H1 (cell line): ENCODE results near the gene DTD1. TPM values are rescaled to one million over a fixed set of nuclear protein-coding genes. Genes with fewer than 3 reads are reported as not detected.

Source experiments
- CTCF ChIA-PET: fragments of 300-600 bp; sonication (Branson Sonifier 250); formaldehyde crosslinking; loops from one replicate; lab custom pipeline; 2021; ENCODE audit not compliant: partially characterized antibody; lab: Charles Lee
- POLR2A ChIA-PET: fragments of 300-600 bp; sonication (Branson Sonifier 250); formaldehyde crosslinking; loops from one replicate; lab custom pipeline; 2021; ENCODE audit warnings: inconsistent platforms; ENCODE audit not compliant: partially characterized antibody; lab: Charles Lee
- DNase-seq, 2 experiments: peaks; one replicate each; pipeline versions ENCODE4 v3.0.0 to v3.0.0-alpha.2; 2010 to 2022; ENCODE audit warnings: low spot score in 2 of 2, low read depth in 1 of 2, mixed read lengths in 1 of 2
- FAIRE-seq: peaks from 2 replicates; lab custom pipeline; 2011; peaks lifted over from hg19 to GRCh38; lab: Jason Lieb, UNC
- H2AFZ ChIP-seq: 2 replicates; pipeline ENCODE4 v1.8.1; 2012; ENCODE audit warnings: low read length, inconsistent platforms
- H2AK5ac ChIP-seq: 2 replicates; pipeline ENCODE4 v1.6.1; 2013; ENCODE audit warnings: low read depth, low read length
- H2BK120ac ChIP-seq: replicated peaks from 2 replicates; pipeline ENCODE3; 2013; ENCODE audit warnings: low read depth, low read length, inconsistent platforms
- H2BK12ac ChIP-seq: 2 replicates; pipeline ENCODE4 v1.6.1; 2013; ENCODE audit warnings: low read depth, low read length
- H2BK15ac ChIP-seq: 2 replicates; pipeline ENCODE4 v1.6.1; 2013; ENCODE audit warnings: low read length
- H2BK20ac ChIP-seq: 2 replicates; pipeline ENCODE4 v1.6.1; 2013; ENCODE audit warnings: low read length
- H2BK5ac ChIP-seq: 2 replicates; pipeline ENCODE4 v1.6.1; 2013; ENCODE audit warnings: low read depth, low read length
- H3K14ac ChIP-seq: 2 replicates; pipeline ENCODE4 v1.6.1; 2013; ENCODE audit warnings: inconsistent platforms; ENCODE audit not compliant: insufficient read length
- H3K18ac ChIP-seq: 2 replicates; pipeline ENCODE4 v1.6.1; 2013; ENCODE audit warnings: low read length; ENCODE audit errors: extremely low read depth
- H3K23ac ChIP-seq: 2 replicates; pipeline ENCODE4 v1.6.1; 2013; ENCODE audit warnings: inconsistent platforms; ENCODE audit not compliant: insufficient read length
- H3K23me2 ChIP-seq: 2 replicates; pipeline ENCODE4 v1.6.1; 2013; ENCODE audit warnings: low read depth, low read length
- H3K27ac ChIP-seq: 2 replicates; pipeline ENCODE4 v1.6.1; 2011; ENCODE audit warnings: low read depth, low read length, inconsistent platforms
- H3K27me3 ChIP-seq, 4 experiments: replicated peaks in 1 of 4; 1 replicate in 1 of 4; 2 replicates in 3 of 4; pipeline versions ENCODE4 v1.6.1 to v1.8.1; 2011 to 2013; ENCODE audit warnings: low read length in 3 of 4, mild to moderate bottlenecking in 3 of 4, inconsistent platforms in 2 of 4, mixed read lengths in 2 of 4, moderate library complexity in 1 of 4; ENCODE audit not compliant: control insufficient read depth in 3 of 4, insufficient read depth in 3 of 4; ENCODE audit errors: extremely low read depth in 1 of 4
- H3K36me3 ChIP-seq, 4 experiments: 2 replicates each; pipeline versions ENCODE4 v1.6.1 to v1.8.1; 2011 to 2013; ENCODE audit warnings: mild to moderate bottlenecking in 4 of 4, low read length in 3 of 4, moderate library complexity in 2 of 4, control low read depth in 1 of 4, inconsistent platforms in 1 of 4; ENCODE audit not compliant: insufficient read depth in 4 of 4, control insufficient read depth in 2 of 4
- H3K4ac ChIP-seq: replicated peaks from 2 replicates; pipeline ENCODE3; 2013; ENCODE audit warnings: low read length, low read depth, mixed read lengths, inconsistent platforms; ENCODE audit not compliant: insufficient read length
- H3K4me1 ChIP-seq, 4 experiments: replicated peaks in 1 of 4; 1 replicate in 1 of 4; 2 replicates in 3 of 4; pipeline versions ENCODE4 v1.6.1 to v1.8.1; 2011 to 2013; ENCODE audit warnings: low read length in 3 of 4, inconsistent platforms in 2 of 4, mixed read lengths in 1 of 4; ENCODE audit not compliant: insufficient read depth in 4 of 4, control insufficient read depth in 3 of 4
- H3K4me2 ChIP-seq, 2 experiments: 2 replicates each; pipeline versions ENCODE4 v1.6.1 to v1.8.1; 2011 to 2013; ENCODE audit warnings: low read depth in 2 of 2, low read length in 2 of 2, control low read depth in 1 of 2, inconsistent platforms in 1 of 2, mild to moderate bottlenecking in 1 of 2; ENCODE audit not compliant: insufficient read depth in 1 of 2
- H3K4me3 ChIP-seq, 4 experiments: fragments of 200-600, 300-600 bp in 1 of 4; sonication (generic), shearing (Covaris generic), sonication (Bioruptor Twin) in 1 of 4; 2 replicates each; pipeline versions ENCODE4 v1.5.1 to v1.8.1; 2011 to 2016; ENCODE audit warnings: low read length in 4 of 4, low read depth in 3 of 4, control low read depth in 2 of 4, inconsistent platforms in 2 of 4, mild to moderate bottlenecking in 2 of 4, mixed read lengths in 1 of 4, moderate library complexity in 1 of 4; ENCODE audit not compliant: insufficient read depth in 2 of 4; ENCODE audit errors: extremely low read depth in 1 of 4
- H3K56ac ChIP-seq: replicated peaks from 2 replicates; pipeline ENCODE3; 2013; ENCODE audit warnings: low read depth, mild to moderate bottlenecking, mixed read lengths, low read length, inconsistent platforms; ENCODE audit not compliant: insufficient read length
- H3K79me1 ChIP-seq: 2 replicates; pipeline ENCODE4 v1.6.1; 2013; ENCODE audit warnings: low read depth, low read length, control low read depth
- H3K79me2 ChIP-seq, 2 experiments: 2 replicates each; pipeline versions ENCODE4 v1.6.1 to v1.8.1; 2012 to 2013; ENCODE audit warnings: low read length in 2 of 2, mild to moderate bottlenecking in 2 of 2, inconsistent platforms in 1 of 2; ENCODE audit not compliant: insufficient read depth in 2 of 2, control insufficient read depth in 1 of 2
- H3K9ac ChIP-seq, 4 experiments: replicated peaks in 1 of 4; 1 replicate in 1 of 4; 2 replicates in 3 of 4; pipeline versions ENCODE4 v1.6.1 to v1.8.1; 2011 to 2013; ENCODE audit warnings: low read depth in 3 of 4, low read length in 3 of 4, control low read depth in 2 of 4, mild to moderate bottlenecking in 2 of 4, moderate library complexity in 2 of 4, inconsistent platforms in 1 of 4; ENCODE audit errors: extremely low read depth in 1 of 4
- H3K9me3 ChIP-seq, 2 experiments: 2 replicates each; pipeline versions ENCODE4 v1.6.1 to v1.8.1; 2012 to 2013; ENCODE audit warnings: mild to moderate bottlenecking in 2 of 2, moderate library complexity in 2 of 2, control low read depth in 1 of 2, inconsistent platforms in 1 of 2, low read depth in 1 of 2, low read length in 1 of 2, mixed read lengths in 1 of 2; ENCODE audit not compliant: insufficient read depth in 2 of 2
- H4K20me1 ChIP-seq, 2 experiments: replicated peaks in 1 of 2; 2 replicates each; pipeline versions ENCODE3 to v1.8.1; 2011 to 2013; ENCODE audit warnings: inconsistent platforms in 2 of 2, low read length in 2 of 2, mild to moderate bottlenecking in 1 of 2; ENCODE audit not compliant: insufficient read depth in 2 of 2, control insufficient read depth in 1 of 2
- H4K5ac ChIP-seq: 2 replicates; pipeline ENCODE4 v1.6.1; 2013; ENCODE audit warnings: low read length, low read depth, mixed read lengths, inconsistent platforms; ENCODE audit not compliant: insufficient read length
- H4K8ac ChIP-seq: 2 replicates; pipeline ENCODE4 v1.8.0; 2013; ENCODE audit warnings: mild to moderate bottlenecking, moderate library complexity, low read length, inconsistent platforms; ENCODE audit not compliant: insufficient read depth; ENCODE audit errors: extremely low read depth
- H4K91ac ChIP-seq: replicated peaks from 2 replicates; pipeline ENCODE3; 2013; ENCODE audit warnings: low read length, mixed read lengths, inconsistent platforms; ENCODE audit not compliant: insufficient read length
- CHD2 ChIP-seq: IDR thresholded peaks from 2 replicates; pipeline ENCODE4 v1.6.1; 2012; ENCODE audit warnings: low read length, improper control_type of control experiment
- SIN3A ChIP-seq, 2 experiments: IDR thresholded peaks in 1 of 2; conservative IDR thresholded peaks in 1 of 2; 2 replicates each; pipeline ENCODE4 v1.6.1; 2011 to 2012; ENCODE audit warnings: low read length in 2 of 2, improper control_type of control experiment in 1 of 2, low read depth in 1 of 2, mild to moderate bottlenecking in 1 of 2
- WGBS, 2 experiments: shearing (Covaris generic) in 1 of 2; methylation state at CpG; one replicate each; pipeline versions ENCODE4 v1.1.6 to v1.1.7; 2013 to 2015; ENCODE audit warnings: low lambda C conversion rate in 2 of 2, mixed read lengths in 2 of 2, inconsistent platforms in 1 of 2, low coverage in 1 of 2, missing lambda C conversion rate in 1 of 2; ENCODE audit not compliant: insufficient replicate concordance in 2 of 2, insufficient coverage in 1 of 2, insufficient read length in 1 of 2; ENCODE audit errors: extremely low coverage in 1 of 2, missing lambda C conversion rate in 1 of 2; 5-methylcytosine and 5-hydroxymethylcytosine counted together
- polyA plus RNA-seq, 7 experiments: library from polyadenylated mRNA; depleted of rRNA in 3 of 7; stranded (reverse) in 5 of 7; unstranded in 2 of 7; fragments of >200 nt in 5 of 7; fragments of 200-250 nt in 2 of 7; gene quantifications; 1 replicate in 5 of 7; 2 replicates in 1 of 7; 4 replicates in 1 of 7; pipeline versions ENCODE4 v1.2.1 to v1.2.3, GENCODE V29; 2011 to 2013; ENCODE audit warnings: missing spikeins in 2 of 7, mixed read lengths in 2 of 7
- total RNA-seq: library from RNA; stranded (reverse); fragmentation: NEBNext Ultra II Directional; extraction: Animal tissue kit (Norgen Biotek cat#: 25700); gene quantifications from 2 replicates; pipeline ENCODE4 v1.2.1, GENCODE V29; 2021

The DTD1 gene
- total and polyA plus RNA-seq, 2 of the 8 experiments (the other 6 are each of a cell fraction or from before 2014, with no cell fraction given) = 49.7 to 66.6 TPM

DNA sequence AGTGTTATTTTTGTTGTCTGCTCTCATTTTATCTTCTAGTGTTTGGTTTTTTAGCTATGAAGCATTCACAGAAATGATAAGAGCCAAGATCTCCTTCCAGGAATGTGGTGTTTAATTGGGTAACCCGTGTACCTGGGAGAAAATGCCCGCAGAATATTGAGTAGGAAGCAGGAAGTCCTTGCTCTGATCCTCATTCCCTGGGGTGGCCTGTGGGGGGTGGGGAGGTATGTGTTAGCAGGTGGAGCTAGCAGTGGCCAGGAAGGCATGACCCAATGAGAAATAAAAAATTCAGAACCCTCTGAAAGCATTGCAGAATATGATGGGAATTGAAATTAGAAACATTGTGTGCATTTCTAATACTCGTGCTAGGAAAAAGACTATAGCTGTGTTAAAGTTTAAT, 100.8 kb downstream of the DTD1 start:
- CTCF ChIA-PET = interaction anchor here (1.0 kb wide), 1 partner anchor 10 kb away, joined by 3 read pairs; no protein-coding TSS in a partner anchor

More for the DNA sequence above, 100.8 kb downstream of the DTD1 start:
- Histone ChIP-seq H4K8ac (no peak overlapping the region), H3K23me2 (no peaks in the 10 kb centered on the region), H3K9ac (no peak overlapping the region), H3K9me3 (no peaks in the 10 kb centered on the region), H3K56ac (no peak overlapping the region), H3K27me3 (no peaks in the 10 kb centered on the region), H3K79me1 (no peaks in the 10 kb centered on the region), H3K79me2 (no peaks in the 10 kb centered on the region), H3K4me2 (no peak overlapping the region), H3K27ac (no peak overlapping the region), H2BK12ac (no peak overlapping the region), H2BK20ac (no peak overlapping the region), H2BK5ac (no peak overlapping the region), H3K36me3 (no peaks in the 10 kb centered on the region), H2AK5ac (no peak overlapping the region), H2AFZ (no peak overlapping the region), H4K20me1 (no peaks in the 10 kb centered on the region), H3K23ac (no peak overlapping the region), H3K4me3 (no peak overlapping the region), H2BK120ac (no peak overlapping the region), H4K5ac (no peak overlapping the region), H2BK15ac (no peak overlapping the region), H3K14ac (no peak overlapping the region), H3K4me1 (peaks cover under 1 to 6% (median 4%) of the 10 kb centered on the region in 4 experiments; a peak in 4 of 7 replicates), H4K91ac (no peak overlapping the region), H3K18ac (no peak overlapping the region), H3K4ac (no peak overlapping the region)
- DNase-seq (no peak), FAIRE-seq (no peak)
- TF ChIP-seq SIN3A (conservative IDR thresholded peaks at IDR 0.05 in 1 of 2, IDR thresholded peaks at IDR 0.05 in 1 of 2; ENCODE audit: low read depth in 1 of 2, low read length in 2 of 2) (no peak), CHD2 (no peak)
- POLR2A ChIA-PET = interaction anchor here (0.5 to 1.0 kb wide), 2 partner anchors 8 to 17 kb away, joined by 3 to 4 read pairs; no protein-coding TSS in a partner anchor
- WGBS, 2 experiments = 89% methylated on average over 3 of the region's 3 CpGs; no CpG with 5 or more reads in 1 of the 2 experiments
